PC-9 (cell line): ENCODE results near the gene ATP8B3.

Source experiments
- CTCF ChIP-seq: fragments of 200-600 bp; sonication (generic); conservative IDR thresholded peaks from 2 replicates; pipeline ENCODE4 v1.6.1; 2017; ENCODE audit warnings: mixed run types, antibody characterized with exemption, mild to moderate bottlenecking, moderate library complexity
- EZH2 ChIP-seq: fragments of 200-600 bp; sonication (generic); IDR thresholded peaks from 2 replicates; pipeline ENCODE4 v1.8.0; 2017; ENCODE audit warnings: antibody characterized with exemption, low read depth

GRCh38 chr19:1829958-1830357 lies 17.9 kb upstream of the ATP8B3 start:
- no peak for TF ChIP-seq CTCF
- no peak for TF ChIP-seq EZH2
